Coronary artery (tissue), 2 donors: ENCODE results near the gene COL5A3.

Experiments
- DNase-seq: peaks from one replicate; pipeline ENCODE4 v3.0.0-alpha.2; 2017; ENCODE audit warnings: low spot score
- H3K27ac ChIP-seq, 2 donors: fragments of 200-600 bp; sonication (generic); one replicate each; pipeline ENCODE4 v1.5.1; 2016 to 2019
- H3K4me3 ChIP-seq: fragments of 200-600 bp; sonication (generic); 2 replicates; pipeline ENCODE4 v1.5.1; 2016; ENCODE audit warnings: mild to moderate bottlenecking, moderate library complexity
- TF ChIP-seq, protein P1 (sequence below): fragments of 200-600 bp; sonication (generic); IDR thresholded peaks from one replicate; pipeline ENCODE4 v1.5.1; 2019; ENCODE audit warnings: antibody characterized with exemption

COL5A3 gene

DNA sequence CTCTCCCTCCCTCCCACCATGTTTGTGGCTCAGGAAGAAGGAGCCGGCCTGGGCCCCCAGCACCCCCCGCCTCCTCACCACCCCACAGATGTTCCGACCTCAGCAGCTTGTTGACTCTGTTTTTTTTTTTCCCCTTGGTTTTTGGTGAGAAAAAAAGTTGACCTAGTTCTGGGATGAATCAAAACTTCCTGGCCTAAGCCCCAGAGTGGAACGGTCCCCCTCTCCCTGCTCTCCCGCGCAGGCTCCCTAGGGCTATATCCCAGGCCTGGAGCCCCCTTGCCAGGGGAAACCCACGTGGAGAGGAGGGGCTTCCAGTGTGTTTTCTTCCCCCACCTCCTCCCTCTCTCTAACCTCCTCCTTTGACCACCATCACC lies 4.0 kb downstream of the COL5A3 start:
- Histone ChIP-seq H3K27ac (peak overlapping the region; percentile 60 to 89), H3K4me3 (no peak overlapping the region)
- DNase-seq = no peak
- TF ChIP-seq, protein P1, sequence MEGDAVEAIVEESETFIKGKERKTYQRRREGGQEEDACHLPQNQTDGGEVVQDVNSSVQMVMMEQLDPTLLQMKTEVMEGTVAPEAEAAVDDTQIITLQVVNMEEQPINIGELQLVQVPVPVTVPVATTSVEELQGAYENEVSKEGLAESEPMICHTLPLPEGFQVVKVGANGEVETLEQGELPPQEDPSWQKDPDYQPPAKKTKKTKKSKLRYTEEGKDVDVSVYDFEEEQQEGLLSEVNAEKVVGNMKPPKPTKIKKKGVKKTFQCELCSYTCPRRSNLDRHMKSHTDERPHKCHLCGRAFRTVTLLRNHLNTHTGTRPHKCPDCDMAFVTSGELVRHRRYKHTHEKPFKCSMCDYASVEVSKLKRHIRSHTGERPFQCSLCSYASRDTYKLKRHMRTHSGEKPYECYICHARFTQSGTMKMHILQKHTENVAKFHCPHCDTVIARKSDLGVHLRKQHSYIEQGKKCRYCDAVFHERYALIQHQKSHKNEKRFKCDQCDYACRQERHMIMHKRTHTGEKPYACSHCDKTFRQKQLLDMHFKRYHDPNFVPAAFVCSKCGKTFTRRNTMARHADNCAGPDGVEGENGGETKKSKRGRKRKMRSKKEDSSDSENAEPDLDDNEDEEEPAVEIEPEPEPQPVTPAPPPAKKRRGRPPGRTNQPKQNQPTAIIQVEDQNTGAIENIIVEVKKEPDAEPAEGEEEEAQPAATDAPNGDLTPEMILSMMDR = no peak

DNA sequence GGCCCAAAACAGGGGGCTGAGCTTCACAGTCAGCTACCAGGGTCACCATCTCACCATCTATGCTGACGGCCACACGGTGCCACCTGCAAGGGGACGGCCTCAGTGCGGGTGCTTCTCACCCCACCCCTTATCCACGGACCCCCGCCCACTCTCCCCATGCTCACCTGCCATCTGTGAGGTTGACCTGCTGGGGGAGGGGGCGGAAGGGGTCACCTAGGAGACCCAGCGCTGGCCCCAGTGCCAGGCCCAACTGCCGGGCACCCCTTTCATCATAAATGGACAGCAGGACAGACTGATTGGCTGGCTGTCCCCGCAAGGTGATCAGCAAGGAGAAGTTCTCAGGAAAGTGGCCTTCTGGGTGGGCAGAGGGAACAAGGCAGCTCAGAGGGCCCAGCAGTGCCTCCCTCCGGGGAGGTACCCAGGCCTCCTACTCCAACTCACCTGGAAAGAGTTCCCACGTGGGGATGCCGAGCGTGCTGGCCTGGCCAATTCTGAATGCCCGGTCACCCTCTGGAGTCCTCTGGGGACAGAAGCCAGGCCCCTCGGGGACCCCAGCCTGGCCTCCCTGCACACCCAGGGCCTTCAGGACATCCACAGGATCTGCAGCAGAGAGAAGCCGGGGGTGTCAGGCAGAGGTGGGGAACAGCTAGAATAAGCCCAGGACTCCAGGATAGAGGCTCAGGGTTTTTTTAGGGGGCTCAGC lies 4.5 kb downstream of the COL5A3 start:
- Histone ChIP-seq H3K4me3 (peak overlapping the region; percentile 38), H3K27ac (peak overlapping the region; percentile 60 to 89)
- DNase-seq = no peak
- TF ChIP-seq, protein P1 = no peak

DNA sequence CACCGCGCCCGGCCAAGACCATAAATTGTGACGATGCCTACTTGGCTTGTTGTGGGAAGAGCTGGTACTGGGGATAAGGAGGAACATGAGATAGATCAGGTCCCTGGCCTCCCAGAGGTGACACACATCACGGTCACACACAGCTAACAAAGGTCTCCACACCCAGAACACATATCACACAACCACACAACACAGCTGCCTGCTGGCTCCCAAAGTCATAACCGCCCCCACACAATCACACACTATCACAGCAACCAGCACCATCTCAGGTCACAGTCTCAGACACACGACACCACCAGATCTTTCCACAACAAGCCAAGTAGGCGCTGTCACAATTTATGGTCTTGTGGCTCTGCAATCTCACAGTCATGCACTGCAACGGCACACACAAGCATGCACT lies 5.7 kb downstream of the COL5A3 start:
- no peak overlapping the region for H3K4me3 ChIP-seq
- peak overlapping the region in 1 of 2 donors; percentile 9 for H3K27ac ChIP-seq
- TF ChIP-seq, protein P1 = no peak
- no peak for DNase-seq

DNA sequence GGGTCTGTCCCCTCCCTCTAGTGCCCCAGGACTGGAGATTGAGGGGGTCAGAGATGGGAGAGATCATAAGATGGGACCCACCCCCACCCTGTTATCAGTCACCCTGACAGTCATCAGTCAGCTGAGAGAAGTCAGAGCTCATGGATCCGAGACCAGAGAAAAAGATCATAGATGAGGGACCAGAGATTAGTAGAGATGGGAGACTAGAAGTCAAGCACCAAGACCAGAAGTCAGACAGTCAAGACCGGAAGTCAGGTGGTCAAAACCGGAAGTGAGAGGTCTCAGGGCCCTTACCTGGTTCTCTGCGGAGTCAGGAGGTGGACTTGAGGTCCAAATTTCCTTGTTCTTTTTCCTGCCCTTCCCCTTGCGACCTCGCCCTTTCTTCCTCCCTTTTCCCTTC lies 7.0 kb downstream of the COL5A3 start:
- Histone ChIP-seq H3K4me3 (no peak overlapping the region), H3K27ac (no peak overlapping the region)
- DNase-seq = no peak
- TF ChIP-seq, protein P1 = no peak

DNA sequence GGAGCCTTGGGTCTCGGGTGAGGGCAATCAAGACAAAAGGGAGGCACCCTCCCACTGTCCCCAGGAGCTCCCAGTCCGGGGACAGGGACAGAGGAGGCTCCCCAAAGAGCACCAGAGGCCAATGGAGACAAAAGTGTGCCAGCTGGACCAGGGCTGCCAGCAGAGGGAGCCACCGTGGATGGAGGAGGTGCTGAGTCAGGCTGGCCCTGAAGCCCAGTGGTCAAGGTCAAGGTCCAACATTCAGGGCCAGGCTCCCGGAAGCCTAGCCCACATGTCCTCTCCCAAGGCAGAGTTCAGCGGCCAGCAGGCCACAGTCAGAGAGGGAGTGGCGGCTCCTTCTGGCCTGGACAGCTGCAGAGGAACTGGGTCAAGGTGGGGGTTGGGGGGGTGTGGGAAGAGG lies 8.4 kb downstream of the COL5A3 start:
- TF ChIP-seq, protein P1 = no peak

DNA sequence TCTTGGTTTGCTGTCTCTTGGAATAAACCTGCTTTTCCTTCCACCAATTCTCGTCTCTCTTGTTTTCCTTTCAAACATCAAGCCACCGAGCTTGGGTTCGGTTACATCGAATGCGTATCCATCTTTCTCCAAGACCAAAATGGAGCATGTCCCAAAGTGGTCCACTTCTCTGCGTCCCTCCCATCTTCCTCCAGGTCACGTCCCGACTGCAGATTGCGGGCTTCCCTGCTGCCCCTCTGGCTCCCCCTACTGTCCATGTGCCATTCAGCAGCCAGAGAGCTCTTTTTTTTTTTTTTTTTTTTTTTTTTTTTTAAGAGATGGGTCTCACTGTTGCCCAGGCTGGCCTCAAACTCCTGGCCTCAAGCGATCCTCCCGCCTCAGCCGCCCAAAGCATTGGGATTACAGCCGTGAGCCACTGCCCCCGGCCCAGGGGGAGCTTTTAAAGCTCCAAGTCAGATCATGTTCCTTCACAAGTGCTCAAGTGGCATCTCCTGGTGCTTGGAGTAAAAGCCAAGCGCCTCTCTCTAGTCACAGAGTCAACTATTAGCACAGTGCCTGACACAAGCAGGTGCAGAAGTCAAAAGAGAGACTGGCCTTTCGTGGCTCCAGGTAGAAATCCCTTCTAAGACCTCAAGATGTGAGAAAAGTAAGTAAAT lies 10.0 kb downstream of the COL5A3 start:
- no peak for DNase-seq
- TF ChIP-seq, protein P1 = peak; percentile 35
- Histone ChIP-seq H3K27ac (no peak overlapping the region), H3K4me3 (no peak overlapping the region)

More for the DNA sequence above, 8.4 kb downstream of the COL5A3 start:
- Histone ChIP-seq H3K27ac (no peak overlapping the region), H3K4me3 (no peak overlapping the region)
- no peak for DNase-seq

DNA sequence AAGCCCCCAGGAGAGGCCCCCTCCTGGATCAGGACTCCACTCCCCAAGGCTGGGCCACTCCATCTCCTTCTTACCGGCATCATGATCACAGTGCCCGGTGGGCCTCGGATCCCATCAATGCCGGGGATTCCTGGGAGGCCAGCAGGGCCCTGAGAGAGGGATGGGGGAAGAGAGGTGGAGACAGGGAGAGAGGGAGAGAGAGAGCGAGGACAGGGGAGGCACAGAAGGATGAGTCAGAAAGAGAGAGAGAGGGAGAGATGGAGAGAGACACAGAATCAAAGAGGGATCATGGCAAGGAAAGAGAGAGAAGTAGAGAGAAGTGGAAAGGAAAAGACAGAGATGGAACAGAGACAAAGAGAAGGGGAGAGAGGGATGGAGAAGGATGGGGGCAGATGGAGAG lies 13.8 kb downstream of the COL5A3 start:
- DNase-seq = no peak
- TF ChIP-seq, protein P1 = no peak
- H3K4me3 ChIP-seq = no peak overlapping the region
- no peak overlapping the region for H3K27ac ChIP-seq
